ENCODE results near the gene TRPV3. TPM values are rescaled to one million over a fixed set of nuclear protein-coding genes. Genes with fewer than 3 reads are reported as not detected.
"Not testable (repeated sequence)": the region's sequence is repeated elsewhere in the genome, so short reads cannot be mapped to it uniquely, and the experiment has no call there.

TRPV3 gene
- total RNA-seq, 1 donor from 2014 or later, result 5.7 TPM

- DNase-seq (ENCODE audit: low spot score), result no peak
Observed at GRCh38 chr17:3472137-3472536, 85.5 kb downstream of the TRPV3 start.

DNA sequence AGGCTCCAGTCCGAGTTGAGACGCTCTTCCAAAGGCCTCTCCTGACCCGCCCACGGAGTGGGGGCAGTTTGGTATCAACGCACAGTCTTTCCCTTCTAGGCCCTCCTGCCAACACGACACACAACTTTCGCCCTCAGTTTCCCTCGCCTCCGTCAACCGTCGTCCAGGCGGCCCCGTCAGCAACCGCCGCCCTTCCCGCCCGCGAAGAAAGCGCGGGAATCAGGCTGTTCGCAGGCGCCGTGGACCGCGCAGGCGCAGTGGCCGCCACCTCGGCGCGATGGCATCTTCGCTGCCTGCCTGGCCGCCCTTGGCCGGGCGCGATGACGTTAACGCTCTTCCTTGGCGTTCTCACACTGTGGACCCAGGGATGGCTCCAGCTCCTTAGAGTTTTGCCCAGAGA lies 86.0 kb downstream of the TRPV3 start, which contains the start of gene SPATA22:
Gene SPATA22, minus strand, starts transcription at position 221 of the 400 bp plus-strand sequence. CDS start 2,494 bp downstream, outside the sequence.
- no peak for DNase-seq (ENCODE audit: low spot score)

DNA sequence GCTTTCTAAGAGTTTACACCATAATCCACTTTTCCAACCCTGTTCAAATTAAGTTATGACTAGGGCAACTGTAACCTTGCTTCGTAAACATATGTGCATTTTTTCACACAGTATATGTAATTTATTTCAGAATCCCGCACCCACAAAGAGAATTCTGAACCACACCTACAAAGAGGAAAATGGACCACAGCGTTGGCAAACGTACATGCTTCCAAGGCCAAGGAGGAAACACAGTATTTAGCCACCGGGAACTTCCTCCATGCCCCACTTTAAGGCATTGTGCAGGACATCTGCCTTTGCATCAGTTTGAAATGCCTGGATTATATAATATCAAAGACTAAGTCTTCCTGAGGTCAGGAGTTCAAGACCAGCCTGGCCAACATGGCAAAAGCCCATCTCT lies 88.1 kb downstream of the TRPV3 start:
- DNase-seq (ENCODE audit: low spot score), result no peak

DNA sequence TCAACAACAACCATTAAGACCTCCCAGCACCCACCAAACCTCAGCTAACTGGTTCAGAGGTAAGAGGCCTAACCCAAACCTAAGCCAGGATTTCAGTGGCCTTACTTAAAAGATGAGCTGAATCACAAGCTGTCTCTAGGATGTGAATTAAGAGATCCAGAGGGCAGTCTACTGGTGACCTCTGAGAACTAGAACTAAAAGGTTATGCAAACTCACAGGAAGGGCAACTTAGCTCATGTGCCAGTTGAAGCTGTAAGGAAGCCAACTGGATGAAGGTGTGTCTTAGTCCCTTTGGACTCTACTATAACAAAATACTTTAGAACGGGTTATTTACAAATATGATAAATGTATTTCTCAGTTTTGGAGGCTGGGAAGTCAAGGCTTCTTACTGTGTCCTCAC lies 91.3 kb downstream of the TRPV3 start:
- DNase-seq (ENCODE audit: low spot score), result not testable (repeated sequence)

Other genes starting within 250 kb of the TRPV3 start
- gene OR3A2, start 171.5 kb downstream of the TRPV3 start, total RNA-seq, result 3.0 TPM
- gene OR1E1, start 159.4 kb downstream of the TRPV3 start, total RNA-seq, result not detected
- gene OR3A3, start 146.4 kb downstream of the TRPV3 start, total RNA-seq, result not detected
- gene OR1E2, start 124.0 kb downstream of the TRPV3 start, total RNA-seq, result not detected
- 0.32 TPM for gene SPATA22, start 86.0 kb downstream of the TRPV3 start, total RNA-seq
- gene ASPA, start 81.8 kb downstream of the TRPV3 start, total RNA-seq, result 2.4 TPM
- 6.4 TPM for gene TRPV1, start 51.6 kb upstream of the TRPV3 start, total RNA-seq
- 14.5 TPM for gene SHPK, start 78.4 kb upstream of the TRPV3 start, total RNA-seq
- gene CTNS, start 78.9 kb upstream of the TRPV3 start, total RNA-seq, result 13.4 TPM
- gene TAX1BP3, start 110.8 kb upstream of the TRPV3 start, total RNA-seq, result 158 TPM
- gene EMC6, start 111.0 kb upstream of the TRPV3 start, total RNA-seq, result 35.7 TPM
- gene P2RX5, start 138.3 kb upstream of the TRPV3 start, total RNA-seq, result 2.0 TPM
- gene HASPIN, start 166.1 kb upstream of the TRPV3 start, total RNA-seq, result 0.32 TPM
- gene ITGAE, start 243.4 kb upstream of the TRPV3 start, total RNA-seq, result 21.2 TPM

Measured in mucosa of gallbladder (tissue), 1 donor.